NOMO-1 treated with dmso at 0.1 percent for 144 hours (cell line): Measurements from ENCODE around the gene MC3R.
A peak's percentile ranks its signal among the peaks of the same experiment; 100 is the strongest.
"Not testable (repeated sequence)": the region's sequence is repeated elsewhere in the genome, so short reads cannot be mapped to it uniquely, and the experiment has no call there.

Experiments
- DNase-seq: peaks from one replicate; lab custom pipeline; 2025; ENCODE audit not compliant: unreplicated experiment; lab: John Stamatoyannopoulos, UW

MC3R gene

DNA sequence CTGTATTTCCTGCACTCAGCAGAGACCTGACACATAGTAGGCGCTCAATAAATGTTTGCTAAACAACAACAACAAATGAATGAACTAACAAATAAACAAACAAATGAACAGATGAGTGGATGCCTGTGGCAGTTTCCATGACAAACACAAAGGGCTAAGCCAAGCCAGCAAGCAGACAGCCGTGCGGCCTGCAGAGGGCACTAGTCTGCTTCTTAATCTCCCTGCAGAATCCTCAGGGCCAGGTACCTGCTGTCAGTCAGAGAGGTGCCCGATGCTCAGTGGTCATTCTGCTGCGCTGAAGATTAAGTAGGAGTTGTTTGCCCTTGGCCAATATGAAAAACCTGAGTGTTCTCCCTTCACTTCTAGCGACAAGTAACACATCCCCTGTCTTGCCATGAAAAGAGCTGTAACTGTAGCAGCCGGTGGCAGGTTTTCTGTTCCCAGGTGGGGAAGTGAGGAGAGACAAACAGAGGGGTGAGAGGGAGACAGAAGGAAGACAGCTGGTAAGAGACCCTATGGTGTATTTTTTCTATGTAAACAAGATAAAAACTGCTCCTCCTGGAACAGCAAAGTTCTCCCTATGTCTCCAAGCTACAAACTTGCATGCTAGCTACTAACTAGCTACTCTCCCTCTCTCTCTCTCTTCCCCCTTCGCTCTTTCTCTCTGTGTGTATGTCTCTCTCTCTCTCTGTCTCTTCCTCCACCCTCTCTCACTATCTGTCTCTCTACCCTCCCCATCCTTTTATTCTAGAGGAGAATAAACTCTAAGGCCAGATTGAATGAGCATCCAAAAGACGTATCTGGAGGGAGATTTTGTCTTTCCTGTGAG, at the start of gene MC3R:
Gene MC3R, plus strand, starts transcription at position 779 of the 829 bp plus-strand sequence. CDS start 112 bp downstream, outside the sequence.
- peak; percentile 25 for DNase-seq

DNA sequence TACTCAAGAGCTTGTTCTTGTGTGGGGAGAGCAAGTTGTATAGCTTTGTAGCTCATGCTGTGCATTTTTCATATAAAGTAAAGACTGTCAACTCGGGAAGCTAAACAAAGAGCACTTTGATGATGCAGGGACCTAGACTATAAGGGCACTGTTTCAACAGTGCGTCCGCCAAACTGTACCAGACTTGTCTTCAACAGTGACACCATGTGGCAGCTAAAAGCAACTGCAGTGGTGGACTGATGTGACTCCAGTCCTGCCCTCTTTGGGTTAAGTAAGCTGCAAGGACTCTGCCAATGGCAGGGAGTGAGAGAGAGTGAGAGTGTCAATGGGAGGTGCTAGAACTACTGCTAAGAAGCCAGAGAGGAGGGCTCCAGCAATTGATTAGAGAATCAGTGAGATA, 48.1 kb upstream of the MC3R start:
- no peak for DNase-seq

- no peak for DNase-seq
These were observed 45.9 kb upstream of the MC3R start for GRCh38 chr20:56202493-56203077.

GRCh38 chr20:56204206-56204605, 44.3 kb upstream of the MC3R start:
- no peak for DNase-seq

GRCh38 chr20:56205346-56205745, 43.2 kb upstream of the MC3R start:
- DNase-seq: no peak

GRCh38 chr20:56207656-56208055, 40.9 kb upstream of the MC3R start:
- no peak for DNase-seq

DNA sequence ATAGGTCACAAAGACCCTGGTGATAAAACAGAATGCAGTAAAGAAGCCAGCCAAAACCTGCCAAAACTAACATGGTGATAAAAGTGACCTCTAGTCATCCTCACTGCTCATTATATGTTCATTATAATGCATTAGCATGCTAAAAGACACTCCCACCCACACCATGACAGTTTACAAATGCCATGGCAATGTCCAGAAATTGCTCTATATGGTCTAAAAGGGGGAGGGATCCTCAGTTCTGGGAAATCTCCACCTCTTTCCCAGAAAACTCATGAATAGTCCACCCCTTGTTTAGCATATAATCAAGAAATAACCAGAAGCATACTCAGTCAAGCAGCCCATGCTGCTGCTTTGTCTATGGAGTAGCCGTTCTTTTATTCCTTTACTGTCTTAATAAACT, 40.4 kb upstream of the MC3R start:
- DNase-seq: no peak

DNA sequence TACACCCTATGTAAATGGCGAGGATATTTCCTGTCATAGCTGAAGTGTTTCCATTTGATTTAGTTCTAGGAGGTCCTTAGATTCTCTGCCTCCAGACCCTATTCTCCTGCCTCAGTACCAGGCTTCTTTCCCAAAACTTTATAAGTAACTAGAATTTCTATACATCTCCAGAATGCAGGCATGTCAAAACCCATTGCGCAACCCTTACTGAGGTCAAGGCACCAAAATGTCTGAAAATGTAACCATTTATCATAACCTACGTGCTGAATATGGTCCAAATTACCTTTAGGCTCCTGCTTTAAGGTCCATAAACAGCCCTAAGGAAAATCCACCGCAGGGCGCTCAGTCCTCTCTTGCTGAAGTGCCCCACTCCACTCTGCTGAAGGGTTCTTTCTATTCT, 37.5 kb upstream of the MC3R start:
- DNase-seq: no peak

GRCh38 chr20:56212091-56212490, 36.4 kb upstream of the MC3R start:
- DNase-seq: no peak

DNA sequence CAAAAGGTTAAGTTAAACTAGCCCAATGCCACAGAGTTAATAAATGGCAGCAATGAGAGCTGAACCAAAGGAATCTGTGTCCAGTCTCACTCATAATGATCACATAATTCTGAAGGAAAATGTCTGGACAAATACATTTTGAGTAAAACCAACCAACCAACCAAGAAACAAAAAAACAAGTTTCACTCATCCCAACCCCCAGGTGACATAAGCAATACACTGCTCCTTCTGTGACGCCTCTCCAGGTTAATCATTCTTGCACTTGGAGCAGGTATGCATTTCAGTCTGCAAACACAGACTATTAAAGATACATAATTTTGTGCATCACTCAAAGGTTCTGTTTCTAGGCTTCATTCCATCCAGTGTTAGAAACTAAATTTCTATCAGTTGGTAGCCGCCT, 35.2 kb upstream of the MC3R start:
- DNase-seq: no peak

- DNase-seq: no peak
These were observed 33.4 kb upstream of the MC3R start for GRCh38 chr20:56215115-56215514.

DNA sequence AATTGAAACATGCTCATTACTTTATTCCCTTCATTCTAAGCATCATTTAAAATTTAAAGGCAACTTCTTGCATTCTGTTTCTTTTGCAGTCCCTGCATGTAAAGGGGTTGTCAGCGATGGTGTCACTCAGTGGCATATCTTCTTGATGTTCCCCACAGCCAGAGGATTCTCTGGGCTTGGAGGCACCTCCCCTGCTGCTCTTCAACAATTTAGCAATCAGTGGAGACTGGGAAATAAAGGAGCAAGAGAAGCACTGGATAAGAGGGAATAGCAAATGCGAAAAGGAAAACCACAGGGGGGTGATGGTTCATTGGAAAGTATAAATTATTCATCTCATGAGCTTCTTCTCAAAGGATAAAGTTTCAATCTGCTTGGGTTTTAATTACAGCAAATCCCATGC, 30.7 kb upstream of the MC3R start:
- no peak for DNase-seq

GRCh38 chr20:56221186-56221585, 27.3 kb upstream of the MC3R start:
- DNase-seq: not testable (repeated sequence)

DNA sequence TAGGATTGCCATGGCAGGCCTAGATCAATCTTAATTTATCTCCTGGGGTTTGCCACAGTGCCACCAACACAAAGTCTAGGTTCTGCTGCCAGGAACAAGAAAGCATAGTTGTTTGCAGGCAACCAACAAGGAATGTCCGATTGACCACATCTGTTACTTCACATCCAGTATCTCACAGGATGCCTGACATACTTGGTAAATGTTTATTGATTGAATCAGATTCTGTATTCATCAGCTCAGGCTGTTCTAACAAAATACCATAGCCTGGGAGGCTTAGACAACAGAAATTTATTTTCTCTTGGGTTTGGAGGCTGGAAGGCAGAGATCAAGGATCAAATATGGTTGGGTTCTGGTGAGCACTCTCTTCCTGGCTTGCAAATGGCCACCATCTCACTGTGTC, 26.3 kb upstream of the MC3R start:
- no peak for DNase-seq

- DNase-seq: no peak
These were observed 25.6 kb upstream of the MC3R start for GRCh38 chr20:56222945-56223344.

DNA sequence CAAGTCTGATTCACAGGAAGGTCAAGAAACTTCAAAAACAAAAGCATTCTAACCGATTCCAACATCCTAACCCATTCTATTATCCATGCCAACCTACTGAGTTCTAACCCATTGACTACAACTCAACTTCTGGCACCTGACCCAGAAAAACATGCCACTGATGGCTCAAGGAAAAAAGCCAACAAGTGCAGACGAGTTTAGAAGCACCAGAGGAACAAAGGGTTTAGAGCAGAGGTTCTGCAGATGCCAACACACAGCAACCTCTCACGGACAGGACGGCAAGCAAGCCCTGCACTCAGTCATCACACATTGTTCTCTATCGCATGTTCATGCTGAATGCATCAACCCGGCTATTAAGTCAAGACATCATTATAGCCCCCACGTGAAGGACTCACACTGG, 25.2 kb upstream of the MC3R start:
- no peak for DNase-seq

- DNase-seq: no peak
These were observed 20.5 kb upstream of the MC3R start for GRCh38 chr20:56228021-56228420.

DNA sequence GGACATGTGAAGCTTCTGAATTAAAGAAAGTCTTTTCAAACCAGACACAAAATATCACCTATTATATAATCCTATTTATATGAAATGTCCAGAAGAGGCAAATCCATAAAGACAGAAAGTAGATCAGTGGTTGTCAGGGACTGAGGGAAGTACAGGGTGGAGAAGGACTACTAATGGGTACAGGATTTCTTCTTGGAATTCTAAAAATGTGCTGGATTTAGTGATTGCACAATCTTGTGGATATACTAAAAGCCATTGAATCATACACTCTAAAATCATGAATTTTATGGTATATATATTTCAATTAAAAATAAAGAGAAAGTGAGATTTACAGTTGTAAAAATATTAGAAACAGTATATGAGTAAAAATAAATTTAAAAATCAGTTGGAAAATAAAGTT, 18.7 kb upstream of the MC3R start:
- DNase-seq: no peak

DNA sequence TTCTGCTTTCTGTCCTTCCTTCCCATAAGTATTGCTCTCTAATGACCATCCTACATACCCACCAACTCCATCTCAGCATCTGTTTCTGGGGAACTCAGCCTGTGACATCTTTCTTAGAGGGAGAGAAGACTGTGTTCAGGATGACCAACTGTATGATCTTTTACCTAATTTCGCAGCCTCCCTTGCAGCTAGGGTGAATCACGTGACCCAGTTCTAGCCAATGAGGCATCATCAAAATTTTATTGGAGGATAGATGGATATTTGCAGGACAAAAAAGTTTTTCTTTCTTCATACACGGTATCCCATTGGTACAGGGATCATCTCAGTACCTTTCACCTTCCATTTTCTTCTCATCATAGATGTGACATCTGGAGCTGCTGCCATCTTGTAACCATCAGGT, 14.4 kb upstream of the MC3R start:
- no peak for DNase-seq

- no peak for DNase-seq
These were observed 11.2 kb upstream of the MC3R start for GRCh38 chr20:56237335-56237734.

GRCh38 chr20:56244259-56244658, 4.3 kb upstream of the MC3R start:
- DNase-seq: no peak

DNA sequence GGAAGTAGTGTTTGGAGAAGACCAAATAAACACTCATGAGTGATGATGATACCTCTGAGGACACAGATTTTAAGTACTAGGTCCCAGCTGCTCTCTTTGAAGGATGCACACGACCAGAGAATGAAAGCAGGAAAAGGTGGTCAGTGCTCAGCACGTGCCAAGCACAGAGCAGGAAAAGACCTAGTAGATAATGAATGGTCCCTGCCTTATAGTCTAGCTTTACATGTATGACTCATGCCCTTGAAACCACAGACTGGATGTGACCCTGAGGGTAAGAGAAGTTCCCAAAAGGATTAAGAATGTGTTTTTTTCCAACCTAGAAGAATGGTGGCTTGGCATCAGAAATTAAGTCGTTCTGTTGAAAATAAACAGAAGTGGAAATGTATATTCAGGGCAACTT, 2.8 kb upstream of the MC3R start:
- DNase-seq: no peak
